HK-2 (cell line): ENCODE data around the gene HSPA12A.
A peak's percentile ranks its signal among the peaks of the same experiment; 100 is the strongest.
"Not testable (repeated sequence)": the region's sequence is repeated elsewhere in the genome, so short reads cannot be mapped to it uniquely, and the experiment has no call there.

Experiments used
- DNase-seq: peaks from one replicate; pipeline ENCODE4 v3.0.0-alpha.2; 2018; ENCODE audit not compliant: unreplicated experiment

The HSPA12A gene

DNA sequence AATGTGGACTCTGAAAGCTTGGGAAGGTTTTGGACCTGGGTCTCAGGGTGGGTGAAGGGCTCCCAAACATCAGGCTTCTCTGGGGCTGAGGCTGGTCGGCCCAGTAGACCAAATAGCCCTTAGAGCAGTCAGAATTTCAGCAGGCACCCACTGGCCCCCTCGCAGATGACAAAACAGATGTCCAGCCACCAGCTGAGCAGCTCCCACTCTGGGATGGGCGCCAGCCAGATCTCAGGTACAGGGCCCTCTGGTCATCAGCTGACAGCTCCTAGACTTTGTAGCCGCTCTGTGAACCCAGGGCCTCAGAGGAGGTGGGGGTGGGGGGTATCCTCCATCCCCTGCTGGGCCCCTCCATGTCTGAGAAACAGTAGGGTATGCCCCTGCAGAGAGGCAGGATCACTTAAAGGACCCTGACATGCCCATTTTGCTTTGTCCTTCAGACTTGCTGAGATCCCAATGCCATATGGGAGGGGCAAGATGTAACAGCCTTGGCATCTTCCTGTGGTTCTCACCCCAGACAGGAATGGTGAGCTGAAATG is 26.5 kb downstream of the HSPA12A start:
- no peak for DNase-seq

DNA sequence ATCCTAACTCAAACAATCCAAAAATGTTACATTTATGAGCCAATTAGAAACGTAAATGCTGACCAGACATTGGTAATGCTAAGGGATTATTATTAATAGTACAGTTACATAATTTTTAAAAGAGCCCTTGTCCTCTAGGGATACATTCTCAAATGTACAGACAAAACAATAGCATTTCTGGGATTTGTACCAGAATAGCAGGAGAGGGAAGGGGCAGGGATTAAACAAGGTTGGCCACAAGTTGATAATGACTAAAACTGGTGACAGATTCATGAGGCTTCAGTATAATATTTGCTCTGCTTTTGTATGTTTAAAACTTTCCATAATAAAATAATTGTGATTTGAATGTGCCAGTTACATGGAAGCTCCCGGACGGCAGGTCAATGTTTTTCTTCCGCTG is 27.0 kb downstream of the HSPA12A start:
- no peak for DNase-seq

DNA sequence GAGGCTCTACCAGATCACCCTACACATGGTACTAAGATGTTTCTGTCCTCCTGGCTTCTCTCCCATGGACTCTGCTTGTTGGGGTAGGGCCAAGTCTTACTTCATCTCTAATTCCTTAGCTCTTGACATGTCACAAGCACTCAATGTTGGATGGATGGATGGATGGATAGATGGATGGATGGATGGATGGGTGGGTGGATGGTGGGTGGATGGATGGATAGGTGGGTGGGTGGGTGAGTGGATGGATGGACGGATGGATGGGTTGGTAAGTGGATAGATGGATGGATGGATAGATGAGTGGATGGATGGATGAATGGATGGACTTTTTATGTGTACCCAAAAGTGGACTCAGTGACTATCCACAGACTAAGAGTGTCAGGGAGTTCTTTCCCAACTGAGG is 28.5 kb downstream of the HSPA12A start:
- DNase-seq, result no peak

DNA sequence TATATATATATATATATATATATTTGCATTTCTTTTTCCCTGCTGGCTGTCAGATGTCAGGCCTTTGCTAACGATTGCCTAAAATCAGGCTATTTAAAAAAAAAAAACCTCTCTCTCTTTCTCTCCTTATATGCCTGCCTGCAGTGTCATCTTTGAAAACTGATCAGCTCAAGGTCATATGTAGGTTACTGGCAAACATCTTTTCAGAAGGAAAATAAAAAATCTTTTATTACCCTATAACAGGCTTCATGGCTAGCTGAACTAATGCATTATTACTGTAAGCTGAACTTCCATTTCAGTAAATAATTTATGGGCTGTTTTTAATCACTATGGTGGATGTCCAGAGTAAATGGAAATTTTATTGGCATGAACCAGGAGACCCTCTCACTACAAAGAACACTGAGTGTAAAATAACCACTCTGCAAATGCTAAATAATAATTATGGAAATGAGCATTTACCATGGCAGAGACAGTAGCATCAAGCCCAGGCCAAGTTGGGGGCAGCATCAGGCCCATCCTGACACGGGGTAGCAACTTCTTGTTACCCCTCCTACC is 29.3 kb downstream of the HSPA12A start:
- no peak for DNase-seq

DNA sequence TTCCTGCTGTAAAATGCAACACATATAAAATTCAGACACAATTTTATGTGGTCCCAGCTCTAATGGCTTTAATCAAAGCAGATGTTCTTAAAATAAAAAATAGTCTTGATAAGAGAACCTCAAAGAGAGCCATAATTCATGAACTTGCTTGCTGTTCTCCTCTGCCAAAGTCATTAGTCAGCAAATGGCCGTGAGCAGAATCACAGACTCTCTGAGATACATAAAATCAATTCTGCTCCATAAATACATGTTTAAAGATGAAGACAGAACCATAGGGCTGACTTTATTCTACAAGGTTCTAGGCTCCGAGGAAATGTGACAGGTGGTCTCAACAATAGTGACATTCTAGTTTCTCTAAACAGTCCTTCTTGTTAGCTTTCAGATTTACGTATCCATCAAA is 29.8 kb downstream of the HSPA12A start:
- no peak for DNase-seq

DNA sequence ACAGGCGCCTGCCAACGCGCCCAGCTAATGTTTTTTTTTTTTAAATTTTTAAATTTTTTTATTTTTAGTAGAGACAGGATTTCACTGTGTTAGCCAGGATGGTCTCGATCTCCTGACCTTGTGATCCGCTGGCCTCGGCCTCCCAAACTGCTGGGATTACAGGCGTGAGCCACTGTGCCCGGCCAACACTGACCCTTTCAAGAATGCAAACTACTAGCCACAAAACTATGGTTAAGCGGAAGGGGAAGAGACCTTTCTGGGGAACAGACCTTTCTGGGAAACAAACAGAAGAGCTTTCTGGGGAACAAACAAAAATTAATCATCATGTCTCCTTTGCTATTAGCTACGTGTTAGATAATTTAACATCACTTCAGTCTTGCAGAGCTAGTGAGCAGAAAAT is 30.6 kb downstream of the HSPA12A start:
- not testable (repeated sequence) for DNase-seq

DNA sequence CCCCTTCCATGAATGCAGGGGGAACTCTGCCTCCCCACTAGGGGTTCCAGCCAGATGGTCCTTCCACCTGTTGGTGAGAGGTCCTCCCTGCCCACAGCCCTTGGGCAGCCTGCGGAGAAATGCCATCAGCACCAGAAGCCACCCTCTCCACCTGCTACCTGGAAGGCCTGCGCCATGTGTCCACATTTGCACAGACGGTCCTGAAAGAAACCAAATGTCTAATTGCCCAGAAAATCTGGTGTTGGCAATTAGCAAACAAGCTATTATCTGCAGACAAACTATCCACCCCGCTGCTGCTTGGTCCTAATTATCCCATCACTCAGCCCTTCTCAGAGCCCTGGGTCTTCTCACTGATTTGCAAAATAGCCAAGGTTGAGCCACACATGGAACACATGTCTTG is 32.3 kb downstream of the HSPA12A start:
- DNase-seq, result no peak

DNA sequence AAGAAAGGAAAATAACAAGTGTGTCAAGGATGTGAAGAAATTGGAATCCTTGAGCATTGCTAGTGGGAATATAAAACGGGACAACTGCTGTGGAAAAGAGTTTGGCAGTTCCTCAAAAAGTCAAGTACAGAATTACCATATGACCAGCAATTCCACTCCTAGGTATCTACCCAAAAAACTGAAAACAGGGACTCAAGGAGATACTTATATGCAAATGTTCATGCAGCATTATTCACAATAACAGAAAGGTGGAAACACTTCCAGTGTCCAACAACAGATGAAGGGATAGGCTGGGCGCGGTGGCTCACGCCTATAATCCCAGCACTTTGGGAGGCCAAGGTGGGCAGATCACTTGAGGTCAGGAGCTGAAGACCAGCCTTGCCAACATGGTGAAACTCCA is 33.5 kb downstream of the HSPA12A start:
- no peak for DNase-seq

DNA sequence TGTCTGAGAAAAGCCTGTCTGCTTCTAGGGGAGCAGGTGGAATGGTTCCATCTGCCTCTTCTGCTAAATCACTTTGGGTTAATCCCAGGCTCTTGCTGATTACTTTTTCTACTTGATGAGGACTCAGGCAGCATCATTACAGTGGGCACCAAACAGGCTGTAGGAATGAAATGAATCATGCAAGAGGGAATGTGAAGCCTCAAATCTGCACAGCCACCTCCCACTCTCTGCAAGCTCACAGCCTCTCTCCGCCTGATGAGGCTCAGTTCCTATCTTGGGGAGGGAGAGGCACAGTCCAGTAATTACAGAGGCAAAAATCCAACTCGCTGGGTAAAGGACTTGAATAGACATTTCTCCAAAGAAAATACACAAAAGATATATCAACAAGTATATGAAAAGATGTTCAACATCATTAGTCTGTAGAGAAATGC is 34.0 kb downstream of the HSPA12A start:
- peak; percentile 37 for DNase-seq

DNA sequence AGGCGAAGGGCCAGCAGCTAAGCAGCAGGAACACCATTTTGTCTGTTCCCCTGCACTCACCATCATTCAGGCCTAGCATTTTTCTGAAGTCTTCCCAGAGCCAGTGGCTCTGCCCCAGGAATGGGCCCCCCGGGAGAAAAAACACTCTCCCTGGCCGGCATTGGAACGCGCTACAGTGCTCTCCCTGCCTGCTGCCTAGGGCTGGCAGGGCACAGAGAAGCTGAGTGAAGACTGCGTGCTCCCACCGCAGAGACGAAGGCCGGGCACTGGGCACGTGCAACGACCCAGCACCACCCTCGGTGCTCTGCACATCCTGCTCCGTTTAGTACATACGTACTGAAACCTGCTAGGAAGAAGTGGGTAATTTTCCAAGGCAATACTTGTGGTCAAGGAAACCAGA is 34.4 kb downstream of the HSPA12A start:
- DNase-seq, result no peak

DNA sequence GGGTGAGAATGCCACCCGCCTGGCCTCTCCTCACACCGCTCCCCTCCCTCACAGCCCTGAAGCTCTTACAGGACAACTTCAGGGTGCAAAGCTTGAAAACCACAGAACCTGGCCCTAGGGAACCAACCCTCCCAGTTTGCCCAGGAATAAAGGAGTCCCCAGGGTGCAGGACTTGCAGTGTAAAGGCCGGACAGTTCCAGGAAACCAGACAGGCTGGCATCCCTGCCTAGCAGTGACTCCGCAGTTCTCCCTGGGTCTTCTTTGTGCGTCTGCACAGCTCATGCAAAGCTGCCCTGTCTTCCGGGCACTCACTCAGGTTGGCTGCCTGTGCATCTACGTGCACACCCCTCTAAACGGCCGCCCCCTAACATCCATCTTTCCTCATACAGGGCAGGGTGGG is 36.1 kb downstream of the HSPA12A start:
- no peak for DNase-seq

DNA sequence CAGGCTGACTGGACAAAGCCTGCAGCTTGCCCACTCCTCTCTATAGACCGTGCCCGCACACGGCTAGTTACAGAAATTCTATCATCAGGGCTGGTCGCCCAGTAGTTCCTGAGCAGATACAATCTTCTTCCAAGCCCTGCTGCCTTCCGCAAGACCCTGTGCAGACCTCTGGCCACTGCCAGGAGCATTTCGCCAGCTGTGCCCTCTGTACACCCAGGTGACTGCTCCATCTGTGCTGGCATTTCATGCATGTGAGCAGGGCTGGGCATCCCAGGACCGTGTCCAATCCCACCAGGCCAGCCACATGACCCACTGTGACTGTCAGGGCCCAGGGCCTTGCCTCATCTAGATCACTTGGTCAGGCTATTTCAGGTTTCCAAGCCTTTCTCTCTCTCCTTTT is 36.9 kb downstream of the HSPA12A start:
- no peak for DNase-seq

DNA sequence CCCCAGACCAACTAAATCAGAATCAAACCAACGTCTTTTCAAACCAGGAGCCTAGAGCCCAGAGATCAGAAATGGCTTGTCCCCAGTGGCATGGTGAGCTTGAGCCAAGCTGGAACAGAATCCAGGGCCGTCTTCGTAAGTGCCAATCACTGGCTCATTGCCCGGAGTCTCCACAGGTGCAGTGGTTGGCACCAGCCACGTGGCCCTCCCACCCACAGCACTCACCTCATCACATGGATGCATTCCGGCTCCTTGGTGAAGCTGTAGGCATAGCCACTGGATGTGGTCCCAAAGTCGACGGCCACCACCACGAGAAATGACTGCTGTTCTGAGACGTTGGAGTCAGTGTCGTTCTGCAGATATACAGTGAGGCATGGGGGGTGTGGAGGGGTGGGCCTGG is 37.4 kb downstream of the HSPA12A start:
- DNase-seq, result no peak

DNA sequence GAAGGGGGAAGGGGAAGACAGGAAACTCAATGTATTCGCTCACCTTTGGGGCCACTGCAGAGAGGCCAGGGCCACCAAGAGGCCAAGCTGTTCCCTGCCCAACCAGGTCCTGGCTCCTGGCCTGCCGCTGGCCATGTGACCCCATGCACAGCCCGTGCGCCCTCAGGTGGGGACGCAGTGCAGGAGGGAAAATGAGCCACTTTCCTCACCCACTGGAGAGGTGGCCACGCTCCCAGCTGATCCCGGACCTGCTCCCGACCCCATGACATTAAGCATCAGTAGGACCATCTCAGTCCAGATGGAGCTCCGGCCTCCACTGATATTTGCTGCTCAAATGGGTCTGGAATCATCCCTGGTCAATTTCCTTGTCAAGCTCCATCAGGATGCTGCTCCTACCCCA is 40.2 kb downstream of the HSPA12A start:
- no peak for DNase-seq

DNA sequence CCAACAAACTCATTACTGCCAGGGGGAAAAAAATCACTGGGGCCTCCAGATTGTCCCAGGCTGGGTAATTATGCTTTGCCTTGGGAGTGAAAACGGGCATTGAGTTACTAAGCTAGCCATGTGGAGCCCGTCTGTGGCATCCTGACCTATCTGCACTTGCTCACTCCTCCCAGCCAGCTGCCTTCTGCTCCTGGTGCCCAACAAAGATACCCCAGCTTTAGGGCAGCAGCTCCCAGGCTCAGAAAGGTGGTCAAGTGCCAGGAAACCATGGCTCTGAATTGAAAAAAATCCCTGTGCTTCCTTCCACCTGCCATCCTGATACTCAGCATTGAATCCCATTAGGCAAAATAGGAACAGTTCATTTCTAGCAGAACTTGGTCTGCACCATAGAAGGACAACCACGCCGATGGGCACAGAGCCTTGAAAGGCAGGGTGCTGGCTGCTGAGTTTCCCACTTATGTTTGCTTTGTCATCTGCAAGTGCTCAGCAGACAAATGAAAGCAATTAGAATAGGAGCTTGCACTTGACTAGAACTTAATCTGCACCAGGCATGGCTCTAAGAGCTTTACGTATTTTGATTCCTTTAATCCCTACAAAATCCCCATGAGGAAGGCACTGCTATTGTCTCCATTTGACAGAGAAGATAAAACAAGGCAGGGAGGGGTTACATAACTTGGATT is 42.8 kb downstream of the HSPA12A start:
- no peak for DNase-seq

DNA sequence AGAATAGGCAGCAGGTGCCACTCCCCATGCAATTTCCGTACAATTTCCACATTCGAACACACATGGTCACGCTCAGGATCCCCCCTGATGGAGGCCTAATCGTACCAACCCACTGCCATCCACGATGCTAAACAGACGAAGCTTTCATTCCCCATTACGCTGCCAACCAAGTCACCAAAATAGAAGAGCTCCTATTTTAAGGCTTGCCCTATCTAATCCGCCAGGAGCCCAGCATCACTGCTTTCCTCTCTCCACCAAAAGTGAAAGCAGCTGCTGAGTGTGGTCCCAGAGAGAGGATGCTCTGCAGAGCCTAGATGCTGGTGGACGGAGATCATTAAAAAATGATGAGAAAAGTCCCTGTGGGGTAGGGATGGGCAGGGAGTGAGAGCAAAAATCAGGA is 43.3 kb downstream of the HSPA12A start:
- no peak for DNase-seq

DNA sequence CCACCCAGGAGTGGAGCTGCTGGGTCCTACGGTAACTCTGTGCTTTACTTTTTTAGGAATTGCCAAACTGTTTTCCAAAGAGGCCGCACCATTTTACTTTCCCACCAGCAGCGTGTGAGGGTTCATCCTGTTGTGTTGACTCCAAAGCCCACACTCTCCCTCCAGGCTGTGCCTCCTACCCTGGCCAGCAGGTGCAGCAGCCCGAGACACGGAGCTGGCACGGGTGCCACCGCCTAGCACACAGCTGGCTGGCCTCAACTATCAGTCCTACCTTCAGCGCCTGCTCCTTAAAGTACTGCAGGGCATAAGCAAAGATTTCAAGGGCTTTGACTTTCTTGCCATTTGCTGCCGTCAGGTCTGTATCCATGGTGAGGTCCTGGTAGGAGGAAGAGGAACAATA is 44.0 kb downstream of the HSPA12A start:
- DNase-seq, result no peak

DNA sequence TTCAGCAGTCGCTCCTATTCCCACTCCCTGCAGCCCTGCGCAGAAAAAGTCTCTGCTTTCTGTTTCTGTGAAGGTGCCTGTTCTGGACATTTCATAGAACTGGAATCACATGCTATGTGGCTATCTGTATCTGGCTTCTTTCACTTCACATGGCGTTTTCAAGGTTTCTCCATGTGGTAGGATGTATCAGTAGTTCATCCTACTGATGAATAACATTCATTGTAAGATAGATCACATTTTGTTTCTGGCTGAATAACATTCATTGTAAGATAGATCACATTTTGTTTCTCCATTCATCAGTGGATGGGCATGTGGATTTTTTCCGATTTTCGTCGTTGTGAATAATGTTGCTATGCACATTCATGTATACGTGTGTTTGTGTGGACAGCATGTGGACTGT is 44.5 kb downstream of the HSPA12A start:
- DNase-seq, result no peak

DNA sequence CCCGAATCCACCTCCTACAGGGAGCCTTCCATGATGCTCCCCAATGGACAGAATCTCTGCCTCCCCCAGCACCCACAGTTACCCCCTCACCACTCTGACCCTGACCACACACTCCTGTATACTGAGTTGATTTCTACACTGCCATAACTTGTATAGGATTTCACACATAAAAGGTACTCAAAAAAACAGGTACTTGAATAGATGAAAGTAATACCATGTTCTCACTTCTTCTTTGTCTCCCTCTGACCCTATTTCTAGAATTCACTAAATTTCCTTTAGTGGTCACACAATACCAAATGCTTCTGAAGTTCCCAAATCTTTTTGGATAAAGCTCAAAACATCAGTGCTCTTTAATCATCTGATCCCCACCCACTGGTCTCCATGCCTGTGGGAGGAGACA is 45.4 kb downstream of the HSPA12A start:
- no peak for DNase-seq

DNA sequence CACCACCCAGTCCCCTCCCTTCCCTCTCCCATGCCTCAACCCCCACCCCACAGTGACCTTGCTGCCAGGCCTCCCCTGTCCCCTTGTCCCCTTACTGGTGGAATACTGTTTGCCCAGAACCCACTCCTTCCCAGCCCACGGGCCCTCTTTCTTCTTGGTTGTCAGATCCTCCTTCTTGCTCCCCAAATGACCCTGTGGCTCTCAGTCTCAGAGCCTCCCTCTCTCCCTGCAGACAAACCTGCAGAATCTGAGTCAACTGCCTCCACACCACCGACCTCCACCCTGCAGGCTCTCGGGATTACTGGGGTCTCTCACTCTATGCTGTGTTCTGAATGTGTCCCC is 47.5 kb downstream of the HSPA12A start:
- DNase-seq, result no peak

DNA sequence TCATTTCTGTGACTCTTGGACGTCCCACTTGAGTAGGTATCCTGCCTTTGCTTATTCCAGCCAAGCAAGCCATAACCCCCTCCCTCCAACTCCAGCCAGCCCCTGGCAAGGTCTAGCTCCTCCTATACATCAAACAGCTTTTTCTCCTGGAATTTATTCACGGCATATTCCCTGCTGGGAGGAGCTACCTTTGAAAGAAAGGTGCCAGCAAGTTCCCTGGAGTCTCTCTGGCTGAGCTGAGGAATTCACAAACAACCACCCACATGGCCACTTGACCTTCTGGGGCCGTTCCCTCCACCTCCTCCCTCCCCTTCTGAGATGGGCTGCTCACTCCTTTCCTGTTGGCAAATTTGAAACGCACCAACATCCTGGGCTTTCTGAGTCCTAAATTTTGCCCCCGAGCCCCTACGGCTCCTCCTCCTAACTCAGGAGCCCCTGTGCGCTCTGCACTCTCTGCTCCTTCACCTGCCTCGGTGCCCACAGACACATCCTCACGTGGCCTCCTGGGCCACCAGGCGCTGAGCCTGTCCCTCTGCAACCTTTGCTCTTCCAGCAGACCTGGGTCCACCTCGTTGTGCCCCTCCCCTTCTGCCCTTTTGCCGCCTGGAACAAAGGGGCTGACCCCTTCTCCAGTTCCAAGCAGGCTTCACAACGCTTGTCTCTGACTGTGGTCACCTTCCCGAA is 48.0 kb downstream of the HSPA12A start:
- DNase-seq, result peak; percentile 36

DNA sequence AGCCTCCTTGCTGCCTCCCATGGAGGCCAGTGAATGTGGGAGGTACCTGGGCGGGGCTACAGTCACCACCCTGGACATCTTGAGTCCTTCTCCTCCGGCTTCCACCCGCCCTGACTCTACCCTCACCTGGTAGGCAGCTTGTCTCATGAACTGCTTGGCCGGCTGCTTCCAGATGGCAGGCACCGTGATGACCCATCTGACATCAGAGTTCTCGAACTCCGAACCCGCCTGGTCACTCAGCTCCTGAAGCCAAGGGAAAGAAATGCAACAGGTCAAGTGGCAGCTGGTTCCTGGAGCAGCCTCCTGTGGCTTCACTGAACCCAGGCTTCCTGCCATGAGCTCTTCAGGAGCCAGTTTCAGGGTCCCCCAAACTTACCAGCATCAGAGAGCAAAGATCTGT is 50.1 kb downstream of the HSPA12A start:
- DNase-seq, result no peak

DNA sequence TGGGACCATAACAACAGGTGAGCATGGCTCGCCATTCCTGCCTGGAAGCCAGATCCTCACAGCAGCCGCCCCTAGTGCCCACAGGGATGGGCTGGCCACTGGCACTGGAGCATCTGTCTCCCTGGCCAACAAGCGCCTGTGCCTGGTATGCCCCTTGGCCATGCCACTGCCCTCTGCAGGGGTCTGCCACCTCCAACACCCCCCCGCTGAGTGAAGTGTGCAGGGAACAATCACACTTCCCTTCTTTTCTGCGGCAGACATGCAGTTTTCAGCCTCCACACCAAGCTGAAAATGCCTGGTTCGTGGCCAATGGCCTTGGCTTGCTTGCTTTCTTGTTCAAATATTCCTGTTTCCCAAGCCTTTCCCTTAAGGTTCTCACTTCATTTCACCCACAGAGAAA is 50.7 kb downstream of the HSPA12A start:
- DNase-seq, result no peak
